C4-2B (cell line): ENCODE data around the gene CASKIN1.

ENCODE experiments used
- H3K27ac ChIP-seq: fragments of 450-650 bp; 2 replicates; pipeline ENCODE4 v1.5.1; 2017
- ZFX ChIP-seq: fragments of 450-650 bp; IDR thresholded peaks from 2 replicates; pipeline ENCODE4 v1.6.1; 2017
- TF ChIP-seq, protein P1 (sequence below): fragments of 450-650 bp; conservative IDR thresholded peaks from 2 replicates; pipeline ENCODE4 v1.5.1; 2017; ENCODE audit warnings: mild to moderate bottlenecking

Gene CASKIN1

GRCh38 chr16:2186505-2186904 is 9.9 kb downstream of the CASKIN1 start:
- no peak for TF ChIP-seq ZFX
- TF ChIP-seq, protein P1, sequence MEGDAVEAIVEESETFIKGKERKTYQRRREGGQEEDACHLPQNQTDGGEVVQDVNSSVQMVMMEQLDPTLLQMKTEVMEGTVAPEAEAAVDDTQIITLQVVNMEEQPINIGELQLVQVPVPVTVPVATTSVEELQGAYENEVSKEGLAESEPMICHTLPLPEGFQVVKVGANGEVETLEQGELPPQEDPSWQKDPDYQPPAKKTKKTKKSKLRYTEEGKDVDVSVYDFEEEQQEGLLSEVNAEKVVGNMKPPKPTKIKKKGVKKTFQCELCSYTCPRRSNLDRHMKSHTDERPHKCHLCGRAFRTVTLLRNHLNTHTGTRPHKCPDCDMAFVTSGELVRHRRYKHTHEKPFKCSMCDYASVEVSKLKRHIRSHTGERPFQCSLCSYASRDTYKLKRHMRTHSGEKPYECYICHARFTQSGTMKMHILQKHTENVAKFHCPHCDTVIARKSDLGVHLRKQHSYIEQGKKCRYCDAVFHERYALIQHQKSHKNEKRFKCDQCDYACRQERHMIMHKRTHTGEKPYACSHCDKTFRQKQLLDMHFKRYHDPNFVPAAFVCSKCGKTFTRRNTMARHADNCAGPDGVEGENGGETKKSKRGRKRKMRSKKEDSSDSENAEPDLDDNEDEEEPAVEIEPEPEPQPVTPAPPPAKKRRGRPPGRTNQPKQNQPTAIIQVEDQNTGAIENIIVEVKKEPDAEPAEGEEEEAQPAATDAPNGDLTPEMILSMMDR = no peak
- H3K27ac ChIP-seq = no peak overlapping the region

GRCh38 chr16:2186064-2186463 is 10.3 kb downstream of the CASKIN1 start:
- no peak overlapping the region for H3K27ac ChIP-seq
- TF ChIP-seq, protein P1 = no peak
- TF ChIP-seq ZFX = no peak

DNA sequence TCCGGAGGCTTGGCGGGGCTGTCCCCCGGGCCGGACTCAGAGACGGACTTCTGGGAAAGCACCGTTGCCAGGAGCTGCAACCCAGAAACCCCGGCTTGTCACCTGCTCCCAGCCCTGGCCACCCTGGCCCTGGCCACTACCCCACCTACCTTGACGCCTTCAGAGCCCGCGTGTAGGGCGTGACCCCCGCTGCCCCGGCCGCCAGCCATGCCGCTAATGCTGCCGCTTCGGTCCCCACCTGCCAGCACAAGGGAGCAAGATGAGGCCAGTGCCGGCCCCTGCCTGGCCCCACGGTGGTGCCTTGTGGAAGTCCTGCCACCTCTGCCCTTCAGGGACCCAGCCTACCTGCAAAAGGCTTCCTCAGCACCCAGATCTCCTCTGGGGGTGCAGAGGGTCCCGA is 11.4 kb downstream of the CASKIN1 start:
- H3K27ac ChIP-seq = no peak overlapping the region
- TF ChIP-seq, protein P1 = no peak
- no peak for TF ChIP-seq ZFX

DNA sequence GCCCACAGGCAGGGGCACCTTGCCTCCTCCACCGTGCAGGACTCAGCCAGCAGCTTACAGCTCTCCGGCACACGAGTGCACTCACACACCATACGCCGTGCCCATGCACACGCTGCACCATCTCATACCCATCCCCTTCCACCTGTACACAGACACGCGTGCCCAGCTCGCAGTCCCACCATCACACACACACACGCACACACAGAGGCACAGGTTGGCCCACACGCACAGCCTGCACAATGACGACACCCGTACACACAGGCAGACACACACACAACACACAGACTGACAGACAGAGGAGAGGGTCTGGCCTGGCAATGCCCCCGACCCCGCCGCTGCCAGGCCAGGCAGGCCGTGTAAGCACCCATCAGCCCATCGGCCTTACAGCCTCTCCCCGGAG is 12.1 kb downstream of the CASKIN1 start:
- TF ChIP-seq ZFX = no peak
- TF ChIP-seq, protein P1 = no peak
- H3K27ac ChIP-seq = no peak overlapping the region

GRCh38 chr16:2183671-2184070 is 12.7 kb downstream of the CASKIN1 start:
- no peak overlapping the region for H3K27ac ChIP-seq
- no peak for TF ChIP-seq ZFX
- TF ChIP-seq, protein P1 = no peak

DNA sequence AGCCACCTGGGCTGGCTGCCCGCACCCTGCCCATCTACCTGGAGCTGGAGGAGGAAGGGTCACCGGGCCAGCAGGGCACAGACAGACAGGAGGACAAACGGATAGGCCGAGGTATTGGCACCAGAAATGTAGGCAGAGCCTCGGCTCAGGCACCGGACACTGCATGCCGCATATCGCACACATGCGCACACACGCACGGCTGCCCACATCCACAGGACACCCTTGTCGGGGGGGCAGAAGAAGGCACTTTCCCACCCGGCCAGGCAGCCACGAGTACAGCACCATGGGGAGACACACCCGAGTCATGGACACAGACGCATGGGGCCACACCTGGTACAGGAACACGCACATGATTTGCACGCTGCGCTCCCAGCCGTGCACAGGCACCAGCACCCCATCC is 14.5 kb downstream of the CASKIN1 start:
- TF ChIP-seq ZFX = no peak
- TF ChIP-seq, protein P1 = no peak
- H3K27ac ChIP-seq = no peak overlapping the region

DNA sequence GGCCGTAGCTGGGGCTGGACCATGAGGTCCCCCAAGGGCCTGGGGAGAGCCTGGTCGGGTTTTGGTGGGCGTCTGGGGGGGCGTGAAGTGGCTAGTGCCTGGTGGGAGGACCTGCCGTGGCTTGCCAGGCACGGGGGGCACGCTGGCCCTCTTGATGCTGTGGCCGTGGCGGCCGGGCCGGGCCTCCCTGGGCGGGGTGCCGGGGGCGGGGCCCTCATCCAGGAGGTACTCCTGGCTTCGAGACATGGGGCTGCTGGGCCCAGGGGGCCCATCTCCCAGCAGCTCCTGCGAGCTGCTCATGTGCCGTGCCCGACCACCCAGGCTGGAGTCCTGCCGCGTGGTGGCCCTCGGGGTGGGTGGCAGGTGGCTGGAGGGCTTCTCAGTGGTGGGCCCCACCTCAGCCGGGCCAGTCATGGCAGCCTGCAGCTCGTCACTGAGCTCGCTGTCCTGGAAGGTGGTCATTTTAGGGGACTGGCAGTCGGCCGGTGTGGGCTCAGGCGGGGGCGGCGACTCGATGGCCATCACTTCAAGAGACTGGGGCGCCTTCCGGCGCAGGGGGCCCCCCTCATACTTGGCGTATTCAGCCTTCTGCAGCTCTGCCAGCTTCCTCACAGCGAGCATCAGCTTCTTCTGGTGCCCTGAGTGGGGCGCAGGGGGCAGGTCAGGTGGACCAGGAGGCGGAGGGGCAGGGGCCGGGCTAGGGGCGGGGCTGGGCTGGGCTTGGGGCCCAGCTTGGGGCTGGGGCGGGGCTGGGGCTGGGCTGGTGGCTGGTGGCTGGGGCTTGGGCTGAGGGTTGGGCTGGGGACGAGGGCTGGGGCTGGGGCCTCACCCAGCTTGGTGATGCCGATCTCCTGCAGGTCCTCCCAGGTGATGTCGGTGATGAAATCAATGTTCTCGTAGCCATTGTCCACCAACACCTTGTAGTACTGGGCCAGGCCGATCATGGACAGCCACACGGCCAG is 15.2 kb downstream of the CASKIN1 start:
- TF ChIP-seq ZFX = no peak
- TF ChIP-seq, protein P1 = no peak
- H3K27ac ChIP-seq = no peak overlapping the region
